HEK293 (cell line): Measurements from ENCODE around the gene RPL29.
A peak's percentile ranks its signal among the peaks of the same experiment; 100 is the strongest.

Experiments used
- CTCF ChIA-PET: fragments of 350-600 bp; formaldehyde crosslinking; extraction: SDS; loops from one replicate; lab custom pipeline; 2021; ENCODE audit warnings: antibody characterized with exemption; lab: Yijun Ruan, JAX
- POLR2A ChIA-PET: fragments of 300-600 bp; formaldehyde crosslinking; extraction: SDS; loops from one replicate; lab custom pipeline; 2020; ENCODE audit warnings: antibody characterized with exemption, inconsistent platforms; lab: Yijun Ruan, JAX
- H3K27ac ChIP-seq: fragments of 200-500 bp; sonication (Bioruptor generic); 2 replicates; pipeline ENCODE4 v1.5.1; 2014; ENCODE audit warnings: low read depth, low read length, control low read depth, inconsistent platforms; ENCODE audit errors: extremely low read depth
- H3K36me3 ChIP-seq, 2 experiments: fragments of 200-500 bp in 1 of 2; sonication (Bioruptor generic) in 1 of 2; 1 replicate in 1 of 2; 2 replicates in 1 of 2; pipeline ENCODE4 v1.5.1; 2014 to 2017; ENCODE audit warnings: inconsistent platforms in 2 of 2, low read length in 2 of 2; ENCODE audit not compliant: control insufficient read depth in 2 of 2, insufficient read depth in 1 of 2
- H3K4me1 ChIP-seq: fragments of 200-500 bp; sonication (Bioruptor generic); 2 replicates; pipeline ENCODE4 v1.5.1; 2014; ENCODE audit warnings: mild to moderate bottlenecking, low read length, inconsistent platforms; ENCODE audit not compliant: control insufficient read depth, insufficient read depth
- H3K4me3 ChIP-seq: 2 replicates; pipeline ENCODE4 v1.5.1; 2011; ENCODE audit warnings: low read depth, mild to moderate bottlenecking, control low read depth, low read length, moderate library complexity
- H3K9me3 ChIP-seq: fragments of 200-500 bp; sonication (Bioruptor generic); 2 replicates; pipeline ENCODE4 v1.5.1; 2014; ENCODE audit warnings: low read depth, low read length, inconsistent platforms; ENCODE audit not compliant: control insufficient read depth, insufficient read depth
- EGR2 ChIP-seq: fragments of 450-650 bp; formaldehyde crosslinking; IDR thresholded peaks from 2 replicates; pipeline ENCODE4 v1.5.1; 2016; ENCODE audit warnings: low read depth, missing biosample characterization, missing genetic modification characterization
- MYNN ChIP-seq: fragments of 450-650 bp; formaldehyde crosslinking; IDR thresholded peaks from 2 replicates; pipeline ENCODE4 v1.5.1; 2016; ENCODE audit warnings: missing biosample characterization, missing genetic modification characterization, borderline replicate concordance
- PRDM10 ChIP-seq: fragments of 450-650 bp; formaldehyde crosslinking; IDR thresholded peaks from 2 replicates; pipeline ENCODE4 v1.5.1; 2016; ENCODE audit warnings: missing biosample characterization, missing genetic modification characterization
- REST ChIP-seq: fragments of 450-650 bp; formaldehyde crosslinking; IDR thresholded peaks from 2 replicates; pipeline ENCODE4 v1.5.1; 2016; ENCODE audit warnings: missing biosample characterization, missing genetic modification characterization
- SCRT1 ChIP-seq: fragments of 450-650 bp; formaldehyde crosslinking; IDR thresholded peaks from 2 replicates; pipeline ENCODE4 v1.5.1; 2016; ENCODE audit warnings: missing biosample characterization, missing genetic modification characterization, borderline replicate concordance
- SCRT2 ChIP-seq: fragments of 450-650 bp; formaldehyde crosslinking; IDR thresholded peaks from 2 replicates; pipeline ENCODE4 v1.5.1; 2016; ENCODE audit warnings: missing biosample characterization, missing genetic modification characterization
- ZBTB26 ChIP-seq: fragments of 450-650 bp; formaldehyde crosslinking; optimal IDR thresholded peaks from 2 replicates; pipeline ENCODE3; 2016; ENCODE audit warnings: missing biosample characterization, mild to moderate bottlenecking, missing genetic modification characterization
- ZBTB48 ChIP-seq: fragments of 450-650 bp; formaldehyde crosslinking; IDR thresholded peaks from 2 replicates; pipeline ENCODE4 v1.5.1; 2016; ENCODE audit warnings: missing biosample characterization, missing genetic modification characterization
- ZFP37 ChIP-seq: fragments of 450-650 bp; formaldehyde crosslinking; IDR thresholded peaks from 2 replicates; pipeline ENCODE4 v1.5.1; 2016; ENCODE audit warnings: missing biosample characterization, missing genetic modification characterization
- ZFP69B ChIP-seq: fragments of 450-650 bp; formaldehyde crosslinking; IDR thresholded peaks from 2 replicates; pipeline ENCODE4 v1.5.1; 2016; ENCODE audit warnings: missing biosample characterization, missing genetic modification characterization
- ZNF112 ChIP-seq: fragments of 450-650 bp; formaldehyde crosslinking; IDR thresholded peaks from 2 replicates; pipeline ENCODE4 v1.5.0; 2017; ENCODE audit warnings: missing biosample characterization, missing genetic modification characterization
- ZNF140 ChIP-seq: fragments of 450-650 bp; formaldehyde crosslinking; IDR thresholded peaks from 2 replicates; pipeline ENCODE4 v1.5.1; 2016; ENCODE audit warnings: missing biosample characterization, missing genetic modification characterization
- ZNF157 ChIP-seq: fragments of 450-650 bp; formaldehyde crosslinking; IDR thresholded peaks from 2 replicates; pipeline ENCODE4 v1.5.1; 2016; ENCODE audit warnings: missing biosample characterization, missing genetic modification characterization
- ZNF169 ChIP-seq: fragments of 450-650 bp; formaldehyde crosslinking; IDR thresholded peaks from 2 replicates; pipeline ENCODE4 v1.5.1; 2016; ENCODE audit warnings: missing biosample characterization, missing genetic modification characterization
- ZNF223 ChIP-seq: fragments of 450-650 bp; formaldehyde crosslinking; IDR thresholded peaks from 2 replicates; pipeline ENCODE4 v1.5.1; 2016; ENCODE audit warnings: missing biosample characterization, missing genetic modification characterization
- ZNF239 ChIP-seq: fragments of 450-650 bp; formaldehyde crosslinking; IDR thresholded peaks from 2 replicates; pipeline ENCODE4 v1.5.1; 2016; ENCODE audit warnings: missing biosample characterization, missing genetic modification characterization
- ZNF26 ChIP-seq: fragments of 450-650 bp; formaldehyde crosslinking; IDR thresholded peaks from 2 replicates; pipeline ENCODE4 v1.5.1; 2016; ENCODE audit warnings: missing biosample characterization, missing genetic modification characterization
- ZNF280D ChIP-seq: fragments of 450-650 bp; formaldehyde crosslinking; IDR thresholded peaks from 2 replicates; pipeline ENCODE4 v1.5.1; 2016; ENCODE audit warnings: missing biosample characterization, missing genetic modification characterization
- ZNF354C ChIP-seq: fragments of 450-650 bp; formaldehyde crosslinking; IDR thresholded peaks from 2 replicates; pipeline ENCODE4 v1.5.1; 2016; ENCODE audit warnings: missing biosample characterization, missing genetic modification characterization, low read depth, borderline replicate concordance
- ZNF555 ChIP-seq: fragments of 450-650 bp; formaldehyde crosslinking; conservative IDR thresholded peaks from 2 replicates; pipeline ENCODE4 v1.5.1; 2017; ENCODE audit warnings: missing biosample characterization, mild to moderate bottlenecking, missing genetic modification characterization, inconsistent platforms
- ZNF610 ChIP-seq: fragments of 450-650 bp; formaldehyde crosslinking; IDR thresholded peaks from 2 replicates; pipeline ENCODE4 v1.5.1; 2016; ENCODE audit warnings: missing biosample characterization, missing genetic modification characterization, borderline replicate concordance
- ZNF704 ChIP-seq: fragments of 450-650 bp; formaldehyde crosslinking; IDR thresholded peaks from 2 replicates; pipeline ENCODE4 v1.5.1; 2016; ENCODE audit warnings: missing biosample characterization, missing genetic modification characterization

RPL29 gene

GRCh38 chr3:52001443-52001974 is 5.8 kb upstream of the RPL29 start (continued):
- TF ChIP-seq SCRT1 = peak; percentile 78
- peak; percentile 46 for TF ChIP-seq ZBTB26 (tag by site-specific recombination)
- peak; percentile 73 for TF ChIP-seq SCRT2 (tag by site-specific recombination)
- peak; percentile 32; the same call in 1 of the 2 replicates for TF ChIP-seq EGR2 (tag by site-specific recombination)
- TF ChIP-seq, all 188 proteins: peak for 19

GRCh38 chr3:51999846-52000245 is 4.2 kb upstream of the RPL29 start:
- Histone ChIP-seq H3K27ac (no peak overlapping the region), H3K36me3 (peaks cover 0 to 7% of the 10 kb centered on the region in 2 experiments; a peak in 1 of 3 replicates), H3K9me3 (no peaks in the 10 kb centered on the region), H3K4me1 (no peaks in the 10 kb centered on the region), H3K4me3 (no peak overlapping the region)
- CTCF ChIA-PET = interaction anchor here (1.0 to 3.6 kb wide), 2 partner anchors 146 to 339 kb away, joined by 3 to 32 read pairs; no protein-coding TSS in a partner anchor
- POLR2A ChIA-PET = no interaction called here
- TF ChIP-seq PRDM10 = no peak
- TF ChIP-seq MYNN (tag by site-specific recombination) = no peak
- no peak for TF ChIP-seq REST
- TF ChIP-seq ZNF239 (tag by site-specific recombination) = no peak
- TF ChIP-seq ZNF610 (tag by site-specific recombination) = no peak
- no peak for TF ChIP-seq ZNF112 (tag by site-specific recombination)
- TF ChIP-seq ZNF140 = no peak
- no peak for TF ChIP-seq ZNF223
- no peak for TF ChIP-seq SCRT1
- no peak for TF ChIP-seq ZNF704 (tag by site-specific recombination)
- TF ChIP-seq ZNF157 (tag by site-specific recombination) = no peak
- TF ChIP-seq ZFP69B (tag by site-specific recombination) = no peak
- no peak for TF ChIP-seq ZNF26 (tag by site-specific recombination)
- TF ChIP-seq ZNF169 (tag by site-specific recombination) = no peak
- no peak for TF ChIP-seq ZNF555 (tag by site-specific recombination)
- TF ChIP-seq ZNF354C = no peak
- no peak for TF ChIP-seq ZBTB48
- no peak for TF ChIP-seq ZNF280D
- no peak for TF ChIP-seq ZFP37 (tag by site-specific recombination)
